Activated T-helper 1 cell treated with anti-CD3 and anti-CD28 coated beads, Interleukin-2, amount 50 U/mL, for 16 hours (primary cell): Measurements from ENCODE around the gene TNS1.

Experiments used
- DNase-seq, 2 donors: peaks; one replicate each; pipeline ENCODE4 v3.0.0-alpha.2; 2020; ENCODE audit warnings: low read depth in 1 of 2, low spot score in 1 of 2

TNS1 gene

DNA sequence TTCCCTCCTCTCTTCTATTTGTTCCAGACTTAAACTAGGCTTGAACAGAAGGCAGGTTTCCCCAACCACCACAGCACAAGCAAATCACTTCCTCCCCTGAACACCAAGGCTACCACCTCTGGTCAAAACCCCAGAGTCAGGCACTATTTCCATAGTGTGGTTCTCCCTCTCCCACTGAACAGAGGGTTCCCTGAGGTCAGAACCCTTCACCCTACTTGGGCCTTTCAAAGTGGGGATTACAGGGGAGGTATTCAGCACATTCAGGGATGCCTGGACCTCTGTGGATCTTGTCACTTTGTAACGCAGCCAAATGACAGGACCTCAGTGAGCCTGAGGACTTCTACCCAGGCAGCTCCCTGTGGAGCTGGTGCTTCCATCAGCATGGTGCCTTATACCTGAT, 88.7 kb downstream of the TNS1 start:
- DNase-seq = no peak

DNA sequence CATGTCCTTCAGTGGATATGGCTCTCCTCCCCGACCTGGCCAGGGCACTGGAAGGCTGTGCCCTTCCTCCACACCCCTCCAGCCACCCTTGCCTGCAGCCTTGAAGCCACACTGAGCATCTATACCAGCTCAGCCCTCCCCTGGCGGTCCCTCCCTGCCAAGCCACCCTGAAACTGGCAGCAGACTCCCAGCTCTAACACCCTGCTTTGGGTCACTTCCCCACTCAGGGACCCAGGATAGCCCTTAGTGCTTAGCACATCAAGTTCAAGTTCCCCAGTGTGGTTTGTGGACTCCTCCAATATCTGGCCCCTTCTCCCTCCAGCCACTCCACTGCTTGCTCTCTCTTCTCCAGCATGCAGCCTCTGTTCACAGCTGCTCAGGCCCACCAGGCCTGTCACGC, 89.4 kb downstream of the TNS1 start:
- DNase-seq = no peak

DNA sequence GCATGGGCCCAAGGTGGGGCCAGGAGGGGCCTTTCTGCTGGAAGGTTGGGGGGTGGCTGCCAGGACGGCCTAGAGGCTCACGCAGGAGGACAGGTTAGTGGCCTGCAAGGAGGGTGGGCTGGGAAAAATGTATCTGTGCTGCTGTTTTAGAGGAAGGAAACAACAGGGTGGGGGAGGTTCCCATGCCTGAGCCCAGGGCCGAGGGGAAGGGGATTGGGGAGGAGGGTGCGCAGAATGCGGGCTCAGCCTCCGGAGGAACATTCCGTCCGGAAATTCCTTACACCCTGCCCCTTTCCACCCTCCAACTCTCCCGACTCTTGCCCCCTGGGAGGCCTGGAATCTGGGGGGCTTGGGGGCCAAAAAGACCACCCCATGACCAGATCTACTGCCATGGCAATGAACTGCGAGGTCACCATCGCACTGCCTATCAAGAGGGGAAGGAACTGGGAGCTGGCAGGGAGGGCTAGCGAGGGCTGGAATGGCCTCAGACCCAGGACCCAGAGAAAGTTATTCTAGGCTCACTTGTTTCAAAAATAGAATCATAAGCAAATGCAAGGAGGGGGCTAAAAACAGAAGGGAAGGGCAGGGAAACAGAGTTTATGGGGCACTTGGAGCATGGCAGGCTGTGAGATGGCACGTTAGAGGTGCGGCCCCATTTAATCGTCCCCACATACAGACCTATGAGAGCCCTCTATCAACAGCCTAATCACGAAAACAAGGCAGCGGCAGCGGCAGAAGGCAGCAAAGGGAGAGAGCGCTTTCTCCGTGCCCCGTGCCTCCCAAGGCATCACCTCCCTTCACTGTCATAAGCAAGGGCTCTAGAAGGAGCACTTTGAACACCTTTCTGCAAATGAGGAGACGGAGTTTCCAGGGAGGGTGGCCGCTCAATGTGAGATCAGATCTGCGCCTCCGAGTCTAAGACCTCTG, 90.4 kb downstream of the TNS1 start:
- DNase-seq = no peak

DNA sequence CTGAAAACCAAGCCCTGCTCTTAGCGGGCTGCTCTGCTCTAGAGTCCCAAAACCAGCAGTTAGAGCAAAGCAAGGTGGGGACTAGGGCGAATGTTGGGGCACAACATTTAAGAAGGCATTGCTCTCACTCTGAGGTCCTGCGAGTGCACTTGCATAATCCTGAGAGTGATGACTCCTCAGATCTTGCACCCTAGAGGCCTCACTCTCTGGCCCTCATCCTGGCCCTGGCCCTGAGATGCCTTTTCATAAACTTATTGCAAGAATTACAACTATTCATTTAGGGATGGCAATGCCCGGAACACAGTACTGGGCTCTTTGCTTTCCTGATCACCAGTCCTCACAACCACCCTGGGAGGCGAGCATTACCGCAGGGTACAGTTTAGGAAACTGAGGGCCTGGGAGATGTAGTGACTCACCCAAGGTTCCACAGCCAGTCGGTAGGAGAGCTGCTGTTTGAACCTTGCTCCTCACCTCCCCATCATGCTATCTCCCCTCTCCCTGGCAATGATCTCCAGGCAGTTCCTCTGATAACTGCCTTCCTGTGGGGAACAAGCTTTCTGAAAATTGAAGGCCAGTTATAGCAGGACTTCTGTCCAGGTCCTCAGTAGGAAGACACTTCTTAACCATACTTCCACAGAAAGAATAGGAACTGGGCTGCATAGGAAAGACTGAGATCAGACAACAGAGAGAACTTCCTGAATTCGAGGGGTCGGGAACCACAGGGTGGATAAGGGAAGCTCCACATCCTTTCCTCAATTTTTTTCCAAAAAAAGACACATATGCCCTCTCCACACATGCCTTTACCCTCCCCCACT, 91.3 kb downstream of the TNS1 start:
- no peak for DNase-seq

DNA sequence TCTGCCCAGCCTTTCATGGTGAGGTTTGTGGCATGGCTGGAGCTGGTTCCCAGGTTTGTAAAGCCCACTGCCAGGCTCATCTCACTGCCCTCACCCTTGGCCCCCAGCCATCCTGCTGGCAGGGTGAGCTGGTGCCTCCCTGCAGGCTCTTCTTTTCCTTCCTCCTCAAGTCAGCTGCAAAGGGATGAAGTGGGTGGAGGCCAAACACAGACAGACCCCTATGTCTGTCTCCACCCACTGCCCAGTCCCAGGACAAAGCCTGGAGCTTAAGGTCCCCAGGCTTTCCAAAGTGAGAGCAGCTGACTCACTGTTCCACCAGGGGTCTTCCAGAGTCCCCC, 92.0 kb downstream of the TNS1 start:
- DNase-seq = no peak

DNA sequence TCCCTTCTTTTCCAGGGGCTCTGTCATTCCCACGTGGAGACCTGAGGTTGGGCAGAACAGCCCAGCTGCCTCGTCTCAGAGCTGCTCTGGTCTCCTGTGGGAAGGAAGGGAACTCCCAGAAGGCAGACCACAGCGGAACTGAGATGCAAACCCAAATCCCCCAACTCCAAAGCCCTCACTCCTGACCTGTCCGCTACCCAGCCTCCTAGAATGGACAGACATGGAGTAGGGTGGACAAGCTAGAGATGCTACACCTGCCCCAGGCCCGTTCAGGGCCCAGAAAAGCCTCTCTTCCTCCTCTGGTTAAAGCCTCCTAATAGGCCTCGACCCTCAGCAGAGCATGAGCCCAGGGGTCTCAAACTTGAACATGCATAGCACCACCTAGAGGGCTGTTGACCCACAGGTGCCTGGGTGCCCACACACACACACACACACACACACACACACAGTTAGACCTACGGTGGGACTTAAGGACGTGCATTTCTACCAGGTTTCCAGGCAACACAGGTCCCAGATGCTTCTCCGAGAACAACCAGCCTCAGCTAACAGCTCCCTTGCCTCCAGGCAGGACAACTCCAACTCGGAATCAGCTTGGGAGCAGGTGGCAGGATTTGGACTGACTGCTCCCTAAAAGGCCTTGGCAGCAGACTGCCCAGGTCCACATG, 93.5 kb downstream of the TNS1 start:
- no peak for DNase-seq

DNA sequence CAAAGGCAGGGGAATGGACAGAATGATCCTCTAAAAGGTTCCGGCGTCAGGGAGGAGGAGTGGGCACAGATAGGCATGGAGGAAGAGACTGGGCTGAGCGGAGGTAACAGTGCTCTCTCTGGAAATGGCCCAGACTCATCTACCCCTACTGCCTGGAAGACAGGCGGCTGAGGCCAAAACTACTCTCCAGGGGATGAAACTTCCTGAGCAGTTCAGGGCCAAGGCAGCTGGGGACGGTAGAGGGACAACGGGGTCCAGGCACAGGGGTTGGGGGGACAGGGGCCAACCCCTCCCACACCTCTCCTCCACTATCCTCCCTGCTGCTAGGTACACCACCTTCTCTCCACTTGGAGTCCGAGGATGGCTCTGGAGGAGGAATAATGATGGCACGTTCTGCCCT, 94.3 kb downstream of the TNS1 start:
- DNase-seq = no peak

DNA sequence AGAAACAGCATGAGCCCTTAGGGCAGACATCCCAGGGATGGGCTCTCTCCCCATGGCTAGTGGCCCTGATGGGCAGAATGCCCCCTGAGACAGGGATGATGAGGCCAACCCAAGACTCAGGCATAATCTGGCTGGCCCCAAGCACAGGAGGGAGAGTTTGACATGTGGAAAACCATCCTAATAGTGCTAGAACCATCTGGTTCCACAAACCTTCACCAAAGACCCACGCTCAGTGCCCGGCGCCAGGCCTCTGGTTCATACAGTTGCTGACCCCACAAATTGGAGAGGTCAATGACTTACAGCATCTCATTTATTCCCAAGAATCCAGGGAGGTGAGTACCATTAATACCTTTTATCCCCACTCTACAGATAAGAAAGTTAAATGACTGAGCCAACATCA, 95.5 kb downstream of the TNS1 start:
- DNase-seq = no peak

DNA sequence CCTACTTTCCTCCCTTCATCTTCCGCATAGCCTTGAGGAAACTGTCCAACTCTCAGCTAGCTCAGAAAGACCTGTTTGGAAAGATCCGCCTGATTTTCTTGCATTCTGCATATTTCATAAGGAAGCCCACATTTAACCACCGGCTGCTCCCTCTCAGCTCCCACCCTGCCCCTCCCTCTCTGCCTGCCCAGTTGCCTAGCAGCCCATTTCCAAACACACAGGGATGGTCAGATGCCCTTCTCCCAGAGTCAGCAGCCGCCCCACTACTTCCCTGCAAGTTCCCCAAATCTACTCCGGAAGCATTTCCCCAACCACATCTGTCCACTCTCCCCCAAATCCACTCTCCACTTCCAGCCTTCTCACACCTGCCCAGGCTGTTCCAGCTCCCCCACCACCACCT, 96.0 kb downstream of the TNS1 start:
- no peak for DNase-seq

DNA sequence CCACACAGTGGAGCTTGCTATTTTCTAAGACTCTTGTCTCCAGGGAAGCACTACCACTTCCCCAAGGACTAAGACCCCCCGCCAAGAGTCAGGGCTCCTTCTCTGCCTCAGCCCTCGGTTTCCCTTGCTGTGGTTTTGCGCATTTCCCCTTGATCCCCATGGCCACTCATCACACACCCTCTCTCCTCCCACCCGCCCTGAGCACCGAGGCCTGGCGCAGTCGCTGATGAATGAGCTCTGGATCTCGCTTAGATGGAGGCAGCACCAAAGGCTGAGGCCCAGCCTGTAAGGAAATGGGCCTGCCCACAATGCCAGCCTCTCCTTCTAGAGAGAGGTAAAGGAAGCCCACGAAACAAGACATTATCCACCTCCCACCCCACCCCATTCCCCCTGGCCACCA, 96.9 kb downstream of the TNS1 start:
- no peak for DNase-seq

DNA sequence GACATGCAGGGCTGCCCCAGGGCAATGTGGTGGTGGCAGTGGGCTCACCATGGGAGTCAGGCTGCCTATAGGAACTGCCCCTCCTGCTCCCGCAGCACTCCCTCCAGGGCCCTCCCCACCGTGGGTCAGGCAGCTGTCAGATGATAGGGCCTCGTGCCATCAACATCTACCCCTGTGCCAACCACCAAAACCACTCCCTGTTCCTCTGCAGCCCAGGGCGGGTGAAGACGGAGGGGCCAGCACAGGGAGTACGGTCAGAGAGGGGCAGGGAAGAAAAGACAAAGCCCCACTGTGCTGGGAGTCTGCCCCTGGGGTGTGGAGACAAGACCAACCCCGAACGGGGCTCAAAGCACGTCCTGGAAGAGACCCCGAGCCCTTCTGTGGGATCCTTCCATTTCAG, 97.4 kb downstream of the TNS1 start:
- no peak for DNase-seq

DNA sequence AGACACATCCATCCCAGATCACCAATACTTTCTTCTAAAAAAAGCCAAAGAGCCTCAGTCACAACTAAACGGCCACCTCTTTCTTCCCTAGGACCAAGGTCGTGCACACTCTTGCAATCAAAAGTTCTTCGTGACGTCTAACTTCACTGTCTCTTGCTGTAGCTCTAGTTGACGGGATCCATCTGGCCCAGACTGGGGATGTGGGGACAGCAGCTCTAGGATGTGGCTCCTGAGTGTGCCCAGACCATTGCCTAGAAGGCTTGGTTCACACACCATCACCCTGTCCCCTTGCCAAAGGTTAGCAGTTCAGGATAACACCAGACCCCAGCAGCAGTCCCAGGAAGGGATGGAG, 98.2 kb downstream of the TNS1 start:
- DNase-seq = no peak

DNA sequence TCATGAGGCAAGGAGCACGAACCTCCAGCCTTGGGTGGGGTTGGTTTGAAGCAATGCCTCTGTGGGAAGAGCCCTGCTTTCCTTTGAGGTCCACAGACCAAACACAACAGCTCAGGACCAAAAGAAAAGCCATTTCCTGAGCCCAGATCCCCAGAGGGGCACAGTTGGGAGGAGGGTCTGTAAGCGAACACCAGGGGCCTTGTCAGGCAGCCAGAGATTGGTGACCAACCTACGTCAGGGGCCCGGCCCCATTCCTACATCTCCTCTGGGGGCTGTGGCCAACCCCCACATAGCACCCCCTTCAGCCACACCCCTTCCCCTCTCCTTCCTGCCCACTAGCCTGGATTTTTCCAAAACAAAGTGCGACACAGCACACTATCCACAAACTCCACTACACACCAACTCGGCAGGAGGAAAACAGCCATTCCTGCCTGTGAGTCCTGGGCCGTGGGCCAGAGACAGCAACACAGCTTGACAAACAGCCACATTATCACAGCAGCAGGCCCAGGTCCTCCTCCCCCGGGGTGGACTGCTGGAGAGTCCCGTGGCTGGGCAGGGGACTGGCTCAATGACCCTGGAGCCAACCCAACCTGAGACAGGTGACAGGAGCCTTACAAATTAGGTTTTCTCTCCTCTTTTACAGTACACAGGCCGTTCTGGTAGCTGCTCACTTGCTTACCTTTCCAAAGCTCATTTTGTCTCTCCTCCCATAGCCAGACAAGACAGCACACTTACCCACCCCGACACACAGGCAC, 98.8 kb downstream of the TNS1 start:
- DNase-seq = no peak

DNA sequence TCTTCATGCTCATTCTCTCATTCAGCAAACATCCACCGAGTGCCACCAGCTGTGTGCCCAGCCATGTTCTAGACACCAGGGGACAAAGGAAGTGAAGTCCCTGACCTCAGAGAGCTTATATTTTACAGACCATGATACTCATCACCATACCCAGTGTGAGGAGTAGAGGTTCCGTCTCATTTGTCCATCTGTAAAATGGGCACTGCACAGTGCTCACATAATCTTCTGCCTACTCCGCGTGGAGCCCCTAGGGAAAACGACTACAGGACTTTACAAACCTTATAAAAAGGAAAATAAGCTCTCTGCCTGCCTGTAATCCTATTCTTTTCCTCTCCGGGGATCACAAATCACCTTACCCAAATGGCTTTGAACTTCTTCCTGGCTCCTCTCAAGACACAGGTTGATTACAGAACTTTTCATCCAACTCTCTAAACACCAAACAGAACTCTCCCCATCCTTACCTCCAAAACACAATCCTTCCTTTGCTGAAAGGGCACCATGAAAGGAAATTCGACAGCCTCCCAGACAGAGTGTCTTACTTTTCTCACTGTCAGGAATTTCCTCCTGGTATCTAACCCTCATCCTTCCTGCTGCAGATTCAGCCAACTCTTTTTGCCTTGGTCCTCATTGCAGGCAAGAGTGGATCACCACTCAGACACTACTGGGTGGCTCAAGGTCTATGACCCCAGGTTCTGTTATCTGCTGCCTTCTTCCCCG, 99.5 kb downstream of the TNS1 start:
- DNase-seq = no peak

DNA sequence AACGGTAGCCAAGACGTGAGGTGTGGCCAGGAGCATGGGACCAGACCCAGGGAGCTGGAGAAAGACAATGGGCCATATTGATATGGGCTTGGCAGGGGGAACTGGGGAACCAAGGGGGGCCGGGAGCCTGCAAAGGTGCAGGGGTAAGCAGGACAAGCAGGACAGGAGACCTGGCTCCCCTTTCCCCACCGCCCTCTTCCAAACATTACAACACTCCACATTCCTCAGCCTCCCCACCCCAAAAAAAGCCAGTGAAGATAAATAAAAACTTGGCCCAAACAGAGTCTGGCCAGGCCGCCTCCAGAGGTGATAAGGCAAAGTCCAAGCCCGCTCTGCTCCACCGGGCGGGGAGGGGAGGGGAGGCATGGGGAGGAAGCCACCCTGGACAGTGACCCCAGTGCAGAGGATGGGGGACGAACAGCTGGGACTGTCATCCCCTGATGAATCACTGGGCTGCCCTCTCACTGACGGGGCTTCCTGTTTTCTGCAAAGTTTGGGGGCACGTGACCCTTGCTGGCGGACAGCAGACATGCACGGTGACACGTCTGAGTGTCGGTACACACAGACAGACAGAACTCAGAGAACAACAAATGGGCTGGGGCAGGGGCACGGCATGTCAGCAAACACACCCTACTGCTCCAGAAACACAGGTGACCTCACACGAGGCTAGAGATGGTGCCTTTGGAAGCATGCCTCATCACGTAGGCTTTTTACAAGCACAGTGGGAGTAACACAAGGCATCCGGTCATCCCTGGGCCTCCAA, 100.2 kb downstream of the TNS1 start:
- no peak for DNase-seq

DNA sequence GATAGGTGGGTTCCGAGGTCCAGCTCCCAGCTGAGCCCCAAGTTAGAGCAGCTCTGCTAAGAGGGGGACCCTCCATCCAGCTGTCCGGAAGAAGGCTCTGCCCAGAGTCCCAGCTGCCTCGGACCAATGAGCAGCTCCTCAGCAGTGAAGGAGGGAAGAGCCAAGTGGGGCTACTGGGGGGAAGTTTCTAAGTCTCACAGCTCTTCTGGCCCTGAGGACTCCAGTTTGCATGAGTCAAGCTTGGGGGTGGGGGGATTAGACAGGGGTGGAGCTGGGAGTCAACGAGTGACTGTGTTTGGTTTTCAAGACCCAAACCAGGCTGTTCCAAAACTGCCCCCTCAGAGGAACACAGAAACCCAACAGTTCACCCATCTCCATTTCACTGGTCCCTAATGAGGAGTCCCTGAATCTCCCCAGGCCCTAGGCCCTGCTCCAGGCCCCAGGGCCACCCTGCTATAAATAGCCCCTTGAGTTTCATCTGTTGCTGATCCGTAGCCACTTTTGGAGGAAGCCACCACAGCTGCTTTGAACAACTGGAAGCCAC, 100.9 kb downstream of the TNS1 start:
- no peak for DNase-seq

DNA sequence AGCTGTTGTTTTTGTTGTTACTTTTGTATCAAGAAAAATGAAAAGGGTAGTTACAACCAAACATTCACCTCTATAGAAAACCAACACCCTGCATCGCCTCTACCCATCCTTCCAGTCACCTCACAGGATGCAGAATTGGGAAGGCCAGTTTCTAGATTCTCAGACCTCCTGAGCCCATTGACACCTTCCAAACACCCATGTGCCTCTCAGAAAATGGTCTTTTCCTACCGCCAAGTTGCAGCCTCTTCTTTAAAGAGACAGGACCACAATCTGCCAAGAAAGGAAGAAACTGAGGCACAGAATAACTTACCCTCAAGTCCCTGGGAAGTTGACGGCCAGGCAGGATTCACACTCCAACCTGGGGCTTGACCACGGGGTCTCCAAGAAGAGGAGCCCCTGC, 101.4 kb downstream of the TNS1 start:
- no peak for DNase-seq

DNA sequence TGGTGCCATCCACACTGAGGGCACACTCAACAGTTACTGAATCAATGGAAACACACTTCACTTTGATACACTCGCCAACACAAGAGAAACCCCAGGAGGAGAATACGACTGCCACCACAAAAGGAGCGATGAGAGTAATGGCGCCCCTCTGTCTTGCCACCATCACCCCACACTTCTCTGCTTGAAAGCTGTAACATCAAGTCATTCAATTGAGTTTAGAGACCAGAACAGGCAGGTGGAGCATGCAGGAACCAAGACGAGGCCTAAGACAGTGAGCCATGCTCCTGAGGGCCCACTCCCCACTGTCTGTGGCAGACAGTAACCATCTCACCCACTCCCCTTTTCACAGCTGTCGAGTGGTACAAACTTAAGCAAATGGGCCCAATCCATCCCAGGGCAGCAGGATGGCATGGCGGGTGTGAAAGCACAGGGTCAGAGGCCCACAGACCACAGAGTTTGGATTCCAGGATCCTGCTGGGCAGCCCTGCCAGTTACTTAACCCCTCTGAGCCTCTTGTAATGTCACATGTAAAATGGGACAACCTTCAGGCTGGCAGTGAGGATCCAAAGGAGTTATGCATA, 101.9 kb downstream of the TNS1 start:
- DNase-seq = no peak

DNA sequence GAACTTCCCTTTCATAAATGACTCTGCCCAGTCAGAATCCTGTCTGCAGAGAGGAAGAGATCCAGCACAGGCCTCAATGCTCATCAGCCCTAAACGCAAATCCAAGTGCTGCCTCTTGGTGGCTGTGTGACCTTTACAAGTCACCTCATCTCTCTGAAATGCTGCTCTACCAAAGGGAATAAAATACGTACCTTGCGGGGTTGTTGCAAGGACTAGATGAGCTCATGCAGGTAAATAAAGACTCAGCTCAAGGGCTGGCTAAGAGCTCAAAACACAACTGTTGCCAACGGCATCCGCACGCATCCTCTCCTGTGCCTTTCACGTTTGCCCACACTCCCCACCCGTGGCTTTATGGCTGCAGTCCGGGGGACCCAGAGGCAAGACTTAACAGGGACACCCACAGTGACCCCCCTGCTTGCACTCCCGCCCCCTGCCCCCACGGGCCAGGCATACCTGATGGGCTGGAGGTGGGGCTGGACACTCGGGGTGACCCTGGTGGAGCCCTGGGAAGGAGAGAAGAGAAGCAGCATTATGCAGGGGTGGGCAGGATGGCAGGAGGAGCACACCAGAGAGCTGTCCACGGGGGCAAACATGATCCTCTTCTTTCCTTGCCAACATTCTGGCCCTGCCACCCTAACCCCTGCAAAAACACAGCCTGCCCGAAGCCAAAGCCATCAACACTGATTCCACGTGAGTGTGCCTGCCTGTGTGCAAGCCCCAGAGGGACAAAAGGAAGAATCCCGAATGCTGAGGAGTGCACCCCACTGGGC, 102.6 kb downstream of the TNS1 start:
- DNase-seq = no peak
